GM18526 (cell line): ENCODE measurements around the gene LSS.

Source experiments
- POLR2A ChIP-seq: IDR thresholded peaks from 3 replicates; pipeline ENCODE4 v1.6.1; 2011; ENCODE audit not compliant: insufficient read length; ENCODE audit errors: extremely low read depth

Gene LSS

DNA sequence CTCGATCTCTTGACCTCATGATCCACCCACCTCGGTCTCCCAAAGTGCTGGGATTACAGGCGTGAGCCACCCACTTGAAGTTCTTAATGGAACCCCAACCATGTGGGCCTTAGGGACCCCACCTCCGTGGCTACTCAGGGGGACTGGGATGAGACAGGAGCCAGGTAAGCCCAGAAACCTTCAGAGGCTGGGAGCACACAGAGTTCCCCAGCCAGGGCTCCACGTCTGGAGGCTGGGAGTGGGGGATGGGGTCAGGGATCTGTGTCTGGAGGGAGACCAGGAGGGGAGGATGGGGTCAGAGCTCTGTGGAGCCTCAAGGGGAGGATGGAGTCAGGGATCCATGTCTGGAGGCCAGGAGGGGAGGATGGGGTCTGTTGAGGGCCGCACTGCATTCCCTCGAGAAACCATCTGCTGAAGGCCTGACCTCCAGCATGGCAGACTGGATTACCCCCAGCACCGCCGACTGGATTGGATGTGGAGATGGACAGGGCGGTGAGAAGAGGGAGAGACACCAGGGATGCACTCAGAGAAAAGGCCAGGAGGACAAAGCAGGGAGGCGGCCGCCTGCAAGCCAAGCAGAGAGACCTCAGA, 71.1 kb downstream of the LSS start:
- TF ChIP-seq POLR2A: no peak

DNA sequence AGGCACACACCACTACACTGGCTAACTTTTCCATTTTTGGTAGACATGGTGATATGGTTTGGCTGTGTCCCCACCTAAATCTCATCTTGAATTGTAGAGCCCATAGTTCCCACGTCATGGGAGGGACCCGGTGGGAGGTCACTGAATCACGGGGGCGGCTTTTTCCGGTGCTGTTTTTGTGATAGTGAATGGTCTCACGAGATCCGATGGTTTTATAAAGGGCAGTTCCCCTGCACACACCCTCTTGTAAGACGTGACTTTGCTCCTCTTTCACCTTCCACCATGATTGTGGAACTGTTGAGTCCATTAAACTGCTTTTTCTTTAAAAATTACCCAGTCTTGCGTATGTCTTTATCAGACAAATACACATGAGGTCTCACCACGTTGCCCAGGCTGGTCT, 71.9 kb downstream of the LSS start:
- TF ChIP-seq POLR2A: no peak

DNA sequence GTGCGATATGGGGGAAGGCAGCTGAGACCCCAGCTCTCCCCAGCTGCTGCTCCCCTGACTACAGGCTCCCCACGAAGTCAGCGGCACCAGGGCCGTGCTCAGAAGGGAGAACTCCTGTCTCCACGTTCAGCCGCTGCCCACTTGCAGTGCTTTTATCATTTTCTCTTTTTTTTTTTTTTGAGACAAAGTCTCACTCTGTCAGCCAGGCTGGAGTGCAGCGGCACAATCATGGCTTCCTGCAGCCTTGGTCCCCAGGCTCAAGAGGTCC, 72.3 kb downstream of the LSS start:
- TF ChIP-seq POLR2A: no peak

DNA sequence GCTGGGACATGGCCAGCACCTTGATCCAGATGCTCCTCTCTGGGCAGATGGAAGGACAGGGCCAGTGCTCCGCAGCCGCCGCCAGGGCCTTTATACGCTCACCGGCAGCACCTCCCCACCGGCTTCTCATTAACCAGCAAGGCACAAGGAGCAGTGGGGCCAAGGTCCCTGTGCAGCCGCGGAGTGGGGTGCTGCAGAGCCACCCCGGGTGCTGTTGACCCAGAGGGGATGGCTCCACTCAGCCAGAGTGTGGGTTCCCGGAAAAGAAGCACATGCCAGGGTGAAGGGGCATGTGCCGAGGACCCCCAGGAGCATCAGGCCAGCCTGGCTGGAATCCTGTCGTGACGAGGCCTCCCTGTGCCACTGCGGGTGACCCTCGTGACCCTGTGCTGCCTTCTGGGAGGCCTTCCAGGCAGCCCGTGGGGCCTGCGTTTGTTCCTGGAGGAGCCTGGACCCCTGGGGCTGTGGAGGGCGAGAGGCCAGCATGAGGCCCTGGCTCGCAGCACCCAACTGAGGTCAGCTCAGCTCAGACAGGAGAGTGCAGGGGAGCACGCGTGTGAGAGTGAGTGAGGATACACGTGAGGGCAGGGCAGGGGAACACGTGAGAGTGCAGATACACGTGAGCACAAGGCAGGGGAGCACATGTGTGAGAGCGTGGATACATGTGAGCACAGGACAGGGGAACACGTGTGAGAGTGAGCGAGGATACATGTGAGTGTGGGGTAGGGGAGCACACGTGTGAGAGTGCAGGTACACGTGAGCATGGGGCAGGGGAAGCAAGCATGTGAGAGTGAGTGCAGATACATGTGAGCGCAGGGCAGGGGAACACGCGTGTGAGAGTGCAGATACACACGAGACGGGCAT, 72.8 kb downstream of the LSS start, which contains the start of gene FTCD:
TSS of gene FTCD (minus strand) at position 66 of the 864 bp plus-strand sequence. CDS start at position 10, 56 bp downstream.
- TF ChIP-seq POLR2A: no peak

DNA sequence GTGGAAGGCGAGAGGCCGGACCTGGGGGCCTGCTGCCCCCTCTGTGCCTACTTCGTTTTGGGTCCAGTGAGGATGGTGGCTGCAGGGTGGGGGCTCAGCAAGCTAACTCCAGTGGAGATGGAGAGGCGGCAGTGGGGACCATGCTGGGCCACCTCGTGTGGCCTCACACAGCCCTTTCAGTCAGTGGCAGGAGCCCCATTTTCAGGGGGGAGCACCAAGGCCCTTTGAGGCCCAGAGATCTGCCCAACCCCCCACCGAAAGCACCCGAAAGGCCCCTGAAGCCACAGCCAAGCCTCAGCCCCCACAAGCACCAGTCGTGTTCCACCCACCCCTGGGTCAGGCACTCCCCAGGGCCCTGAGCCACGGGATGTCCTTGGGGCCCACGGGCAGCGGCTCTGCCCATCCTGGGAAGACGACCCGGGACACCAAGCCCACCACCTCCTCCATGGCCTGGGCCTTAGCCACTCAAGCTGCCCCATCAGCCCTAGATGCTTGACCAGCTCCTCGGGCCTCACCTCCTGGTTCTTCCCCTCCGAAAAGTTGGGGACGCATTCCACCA, 73.5 kb downstream of the LSS start:
- TF ChIP-seq POLR2A: no peak

DNA sequence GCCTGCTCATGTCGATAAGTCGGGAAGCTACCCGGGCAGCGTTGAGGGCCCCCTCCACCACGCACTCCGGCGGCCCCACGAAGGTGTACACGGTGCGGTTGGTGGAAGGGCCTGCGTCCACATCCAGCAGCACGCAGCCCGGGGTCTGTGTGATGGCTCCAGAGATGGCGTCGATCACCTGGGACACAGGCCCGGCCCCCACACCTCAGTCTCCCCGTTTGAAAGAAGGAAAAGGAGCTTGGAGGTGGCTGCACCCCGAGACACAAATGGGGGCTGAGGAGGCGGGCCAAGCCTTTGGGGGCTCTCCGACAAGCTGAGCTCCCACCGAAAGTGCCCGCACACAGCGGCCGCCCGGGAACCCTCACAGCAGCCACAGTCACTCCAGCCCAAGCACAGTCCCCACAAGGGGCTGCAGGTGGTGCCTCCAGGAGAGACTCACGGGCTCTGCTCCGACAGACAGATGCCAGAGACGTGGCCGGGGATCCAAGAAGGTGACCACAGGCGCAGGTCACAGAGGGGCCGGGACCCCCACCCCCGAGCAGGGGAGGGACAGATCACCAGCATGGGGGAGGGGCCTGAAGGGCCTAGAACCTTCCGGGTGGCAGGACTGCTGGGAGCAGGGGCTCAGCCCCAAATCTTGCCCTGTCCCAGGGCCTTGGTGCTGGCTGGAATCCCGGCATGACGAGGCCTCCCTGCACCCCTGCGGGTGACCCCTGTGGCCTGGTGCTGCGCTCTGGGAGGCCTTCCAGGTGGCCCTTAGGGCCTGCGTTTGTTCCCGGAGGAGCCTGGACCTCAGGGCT, 74.2 kb downstream of the LSS start:
- no peak for TF ChIP-seq POLR2A

DNA sequence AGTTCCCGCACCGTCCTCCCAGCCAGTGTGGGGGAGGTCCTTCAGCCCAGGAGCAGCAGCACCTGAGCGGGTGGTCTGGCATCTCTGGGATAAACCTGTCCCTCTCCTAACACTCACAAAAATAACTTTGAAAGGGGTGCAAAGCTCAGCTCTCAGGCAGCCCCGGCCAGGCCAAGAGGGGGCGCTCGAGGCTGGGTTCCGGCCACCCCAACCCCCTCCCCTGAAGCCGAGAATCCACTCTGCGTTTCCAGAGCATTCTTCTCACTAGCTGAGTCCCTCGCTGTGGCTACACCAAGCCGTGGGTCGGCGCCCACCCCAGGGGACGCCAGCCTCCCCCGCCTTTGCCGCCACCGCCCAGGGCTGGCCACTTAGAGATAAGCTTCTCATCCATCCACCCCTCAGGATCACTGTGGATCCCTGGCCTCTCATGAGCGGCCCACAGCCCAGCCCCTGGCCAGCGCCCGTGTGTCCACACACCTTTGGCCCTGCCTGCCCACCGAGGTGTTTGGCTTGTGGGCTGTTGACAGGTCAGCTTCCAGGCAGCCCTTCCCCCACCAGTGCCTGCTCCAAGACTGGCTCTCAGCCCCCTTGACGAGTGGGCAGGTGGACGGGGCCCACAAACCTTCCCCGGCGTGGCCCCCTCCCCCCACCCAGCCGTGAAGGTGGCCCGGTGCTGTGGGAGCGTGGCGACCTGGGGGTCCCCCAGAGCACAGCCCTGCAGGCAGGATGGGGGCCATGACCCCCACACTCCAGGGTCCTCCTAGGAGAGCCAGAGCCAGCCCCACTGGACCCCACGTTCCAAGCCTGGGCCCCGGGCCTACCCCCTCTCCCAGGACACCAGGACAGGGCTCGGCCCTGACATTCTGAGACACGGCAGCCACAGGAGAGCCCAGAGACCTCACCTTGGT, 75.1 kb downstream of the LSS start:
- TF ChIP-seq POLR2A: no peak

DNA sequence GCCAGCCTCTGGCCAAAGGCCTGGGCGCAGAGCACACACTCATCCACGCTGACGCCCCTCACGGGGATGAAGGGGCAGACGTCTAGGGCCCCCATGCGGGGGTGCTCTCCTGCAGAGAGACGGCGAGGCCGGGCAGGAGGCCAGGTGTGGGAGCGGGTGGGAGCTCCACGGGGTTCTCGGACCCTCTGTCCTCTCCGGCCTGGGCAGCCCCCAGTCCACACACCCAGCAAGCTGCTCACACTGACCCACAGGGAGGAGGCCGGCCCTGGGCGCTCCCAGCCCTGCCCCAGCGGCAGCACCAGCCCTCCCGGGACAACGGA, 75.7 kb downstream of the LSS start:
- TF ChIP-seq POLR2A: no peak

DNA sequence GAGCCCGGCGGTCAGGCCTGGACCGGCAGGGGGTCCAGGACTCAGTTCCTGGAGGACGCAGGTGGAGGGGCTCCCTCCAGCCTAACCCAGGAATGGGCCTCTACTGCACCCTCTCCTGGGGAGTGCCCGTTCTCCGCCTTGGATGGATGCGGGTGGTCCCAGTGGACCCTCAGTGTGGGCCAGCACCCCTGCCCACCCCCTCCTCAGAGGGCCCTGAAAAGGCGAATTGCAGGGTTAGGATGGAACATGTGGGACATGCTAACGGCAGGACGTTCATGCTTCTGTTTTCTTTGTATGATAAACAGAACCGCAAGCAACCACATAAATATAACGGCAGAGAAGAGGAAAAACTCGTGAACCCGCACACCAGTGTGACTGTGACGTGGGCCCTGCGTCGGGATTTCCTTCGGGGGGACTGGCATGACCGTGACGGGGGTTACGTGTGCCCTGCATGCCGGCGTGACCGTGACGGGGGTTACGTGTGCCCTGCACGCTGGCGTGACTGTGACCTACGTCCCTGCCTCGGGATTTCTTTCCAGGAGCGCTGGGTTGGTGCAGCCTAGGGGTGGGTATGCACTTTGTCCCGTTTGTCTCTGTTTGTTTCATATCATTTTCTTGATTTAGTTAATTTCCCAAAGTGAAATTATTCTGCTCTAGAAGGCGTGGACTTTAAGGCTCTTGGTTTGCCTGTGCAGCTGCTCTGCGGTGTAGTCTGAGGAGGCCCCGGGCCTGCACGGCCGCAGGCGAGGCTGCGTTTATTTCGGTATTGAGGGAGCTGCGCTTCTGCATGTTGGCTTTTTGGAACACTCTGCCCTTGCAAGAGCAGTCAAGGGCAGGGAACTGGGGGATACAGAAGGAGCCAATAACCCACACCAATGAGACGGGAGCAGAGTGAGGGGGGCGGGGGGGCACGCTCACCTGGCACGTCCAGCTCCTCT, 76.3 kb downstream of the LSS start:
- no peak for TF ChIP-seq POLR2A

DNA sequence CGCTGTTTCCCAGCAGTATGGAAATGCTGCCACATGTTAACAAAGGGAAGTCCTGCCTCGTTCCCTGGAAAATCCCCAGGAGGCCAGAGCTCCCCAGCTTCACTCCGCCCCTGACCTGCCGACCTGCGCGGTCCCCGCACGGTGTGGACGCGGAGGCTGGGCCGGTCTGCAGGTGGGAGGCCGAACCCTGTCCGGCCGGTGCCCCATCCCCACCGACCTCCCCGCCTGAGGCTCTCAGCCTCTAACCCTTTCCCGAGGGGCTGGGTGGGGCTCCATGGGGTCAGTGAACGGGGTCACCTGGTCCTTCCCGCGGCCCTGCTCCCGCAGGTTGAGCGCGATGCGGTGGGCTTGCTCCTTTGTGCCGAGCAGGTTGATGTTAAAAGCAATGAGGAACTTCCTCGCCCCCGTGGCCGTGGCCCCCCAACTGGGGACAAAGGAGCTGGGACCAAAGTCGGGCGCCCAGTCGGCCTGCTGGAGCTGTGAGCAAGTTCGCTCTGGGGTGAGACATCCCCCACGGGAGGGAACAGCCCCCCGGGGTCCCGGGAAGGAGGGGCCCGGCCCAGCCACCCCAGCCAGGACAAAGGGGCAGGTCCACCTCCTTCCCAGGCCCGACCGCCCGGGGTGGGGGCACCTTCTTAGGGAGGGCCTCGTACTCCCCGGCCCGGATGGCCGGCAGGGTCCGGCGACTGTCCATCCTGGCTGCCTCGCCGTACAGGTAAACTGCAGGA, 77.1 kb downstream of the LSS start:
- TF ChIP-seq POLR2A: no peak

DNA sequence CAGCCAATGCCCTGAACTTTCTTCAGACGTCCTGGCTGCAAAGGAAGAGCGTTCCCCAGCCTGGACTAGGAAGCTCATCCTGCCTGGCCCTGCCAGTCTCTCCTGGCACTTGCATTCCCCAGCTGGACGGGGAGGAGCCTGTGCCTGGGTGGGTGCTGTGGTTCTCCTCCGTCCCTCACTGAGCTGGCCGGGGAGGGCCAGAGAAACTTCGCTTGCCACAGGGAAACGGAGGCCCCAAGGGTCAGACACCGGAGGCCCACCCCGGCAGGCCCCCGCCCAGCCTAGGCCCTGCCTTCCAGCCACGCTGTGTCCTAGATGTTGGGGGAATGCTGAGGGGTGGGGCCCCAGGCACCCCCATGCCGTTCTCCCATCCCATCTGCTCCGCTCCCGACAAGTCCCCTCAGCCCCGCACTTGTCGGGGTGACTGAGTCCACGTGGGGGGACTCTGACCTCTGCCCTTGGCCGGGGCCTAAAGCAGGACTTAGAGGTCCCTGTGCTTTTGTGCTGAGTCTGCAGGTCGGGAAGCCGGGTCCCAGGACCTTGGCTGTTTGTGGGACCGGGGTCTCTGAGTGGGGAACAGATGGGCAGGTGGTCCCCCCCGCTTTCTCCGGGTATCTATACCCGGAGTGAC, 78.0 kb downstream of the LSS start:
- TF ChIP-seq POLR2A: no peak

DNA sequence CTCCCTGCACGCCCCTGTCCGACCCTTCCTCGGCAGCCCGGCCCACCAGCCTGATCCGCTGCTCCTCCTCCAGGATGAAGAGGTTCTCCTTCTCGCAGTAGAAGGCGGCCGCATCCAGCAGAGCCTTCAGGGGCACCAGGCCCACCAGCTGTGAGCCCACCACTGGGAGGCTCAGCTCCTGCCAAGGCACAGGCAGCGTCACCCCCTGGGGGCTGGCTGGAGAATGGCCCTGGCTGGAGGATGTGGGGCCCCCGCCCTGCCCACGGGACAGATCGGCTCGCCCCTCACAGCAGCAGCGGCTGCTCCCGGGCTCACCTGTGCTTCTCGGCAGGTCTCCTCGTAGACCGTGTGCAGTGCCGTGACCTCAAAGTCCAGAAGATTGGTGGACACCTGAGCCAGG, 78.5 kb downstream of the LSS start:
- no peak for TF ChIP-seq POLR2A

DNA sequence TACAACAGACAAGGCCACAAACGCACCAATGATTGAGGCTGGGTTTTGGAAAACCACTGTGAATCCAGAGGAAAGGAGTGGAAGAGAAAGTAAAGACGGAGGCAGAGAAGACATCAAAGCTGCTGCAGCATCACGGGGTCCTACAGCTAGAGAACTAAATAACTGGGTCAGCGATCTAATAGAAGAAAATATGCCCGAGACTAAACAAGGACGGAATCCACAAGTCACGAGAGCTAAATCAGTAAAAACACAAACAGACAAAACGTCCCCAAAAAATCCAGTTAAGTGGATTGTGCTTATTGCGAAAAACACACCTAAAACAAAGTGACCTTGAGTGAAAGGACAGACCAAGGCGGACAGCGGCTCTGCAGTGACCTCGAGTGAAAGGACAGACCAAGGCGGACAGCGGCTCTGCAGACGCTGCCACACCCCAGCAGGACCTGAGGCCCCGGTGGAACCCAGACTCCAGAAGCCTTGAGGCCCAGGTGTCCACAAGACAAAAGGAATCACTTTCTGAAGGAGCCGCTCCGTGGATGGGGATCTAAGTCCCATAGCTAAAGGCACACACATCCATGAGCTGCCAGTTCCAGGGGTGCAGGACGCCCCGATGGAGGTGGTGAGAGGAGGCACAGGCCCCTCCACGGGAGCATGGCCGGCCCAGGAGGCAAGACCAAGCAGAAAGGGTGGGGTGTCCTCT, 79.2 kb downstream of the LSS start:
- no peak for TF ChIP-seq POLR2A

DNA sequence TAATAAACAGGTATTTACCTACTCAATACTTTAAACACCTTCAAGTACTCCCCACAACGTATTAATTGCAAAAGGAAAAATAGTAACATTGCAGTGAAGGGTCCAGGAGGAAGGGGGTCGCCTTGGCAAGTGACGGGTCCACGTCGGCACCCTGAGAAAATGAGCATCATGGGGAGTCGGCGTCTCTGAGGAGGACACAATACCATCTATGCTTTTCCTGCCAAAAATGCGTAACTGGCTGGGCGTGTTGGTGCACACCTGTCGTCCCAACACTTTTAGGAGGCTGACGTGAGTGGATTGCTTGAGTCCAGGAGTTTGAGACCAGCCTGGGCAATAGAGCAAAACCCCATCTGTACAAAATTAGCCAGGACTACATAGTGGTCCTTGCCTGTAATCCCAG, 80.5 kb downstream of the LSS start:
- TF ChIP-seq POLR2A: no peak
